NCI-H1105 (cell line): ENCODE data around the gene INAFM2.

ENCODE experiments used
- DNase-seq: peaks from one replicate; lab custom pipeline; 2025; lab: John Stamatoyannopoulos, UW

The INAFM2 gene

GRCh38 chr15:40323239-40323952, at the start of gene INAFM2:
TSS of gene INAFM2 (plus strand) at chr15:40323692. CDS start at chr15:40324056, 364 bp downstream.
- DNase-seq: peak; percentile 63

GRCh38 chr15:40274350-40275274, 48.9 kb upstream of the INAFM2 start:
- DNase-seq: peak; percentile 56

- DNase-seq: no peak
Measured at GRCh38 chr15:40275523-40275922, 48.0 kb upstream of the INAFM2 start.

GRCh38 chr15:40275954-40276353, 47.5 kb upstream of the INAFM2 start:
- no peak for DNase-seq

- no peak for DNase-seq
Measured at GRCh38 chr15:40276927-40277326, 46.6 kb upstream of the INAFM2 start.

GRCh38 chr15:40277471-40277870, 46.0 kb upstream of the INAFM2 start:
- no peak for DNase-seq

- DNase-seq: no peak
Measured at GRCh38 chr15:40278026-40278425, 45.5 kb upstream of the INAFM2 start.

- DNase-seq: no peak
Measured at GRCh38 chr15:40279437-40280141, 43.9 kb upstream of the INAFM2 start.

GRCh38 chr15:40280260-40281056, 43.0 kb upstream of the INAFM2 start:
- no peak for DNase-seq

GRCh38 chr15:40281057-40281800, 42.3 kb upstream of the INAFM2 start:
- DNase-seq: no peak

- no peak for DNase-seq
Measured at GRCh38 chr15:40281801-40282146, 41.7 kb upstream of the INAFM2 start.

GRCh38 chr15:40282147-40282868, 41.2 kb upstream of the INAFM2 start:
- peak; percentile 19 for DNase-seq

- no peak for DNase-seq
Measured at GRCh38 chr15:40282869-40283614, 40.5 kb upstream of the INAFM2 start, which contains the start of gene ANKRD63. TSS of gene ANKRD63 (minus strand) at chr15:40283064. CDS start at chr15:40282586, 478 bp downstream.

- no peak for DNase-seq
Measured at GRCh38 chr15:40283615-40284300, 39.7 kb upstream of the INAFM2 start.

- DNase-seq: no peak
Measured at GRCh38 chr15:40285151-40285550, 38.3 kb upstream of the INAFM2 start.

- DNase-seq: no peak
Measured at GRCh38 chr15:40285554-40286011, 37.9 kb upstream of the INAFM2 start.

- no peak for DNase-seq
Measured at GRCh38 chr15:40286061-40286532, 37.4 kb upstream of the INAFM2 start.

GRCh38 chr15:40286794-40287193, 36.7 kb upstream of the INAFM2 start:
- DNase-seq: no peak

- DNase-seq: no peak
Measured at GRCh38 chr15:40287505-40287904, 36.0 kb upstream of the INAFM2 start.
